Loucy (cell line): ENCODE measurements around the gene FSTL4.

Source experiments
- EZH2phosphoT487 ChIP-seq: fragments of 200-600 bp; IDR thresholded peaks from 2 replicates; pipeline ENCODE4 v1.6.1; 2018; ENCODE audit warnings: antibody characterized with exemption, mild to moderate bottlenecking, moderate library complexity, borderline replicate concordance
- TF ChIP-seq, protein P1 (sequence below): fragments of 200-600 bp; sonication (generic); conservative IDR thresholded peaks from 2 replicates; pipeline ENCODE4 v1.5.1; 2014; ENCODE audit warnings: mild to moderate bottlenecking, antibody characterized with exemption, low read length

DNA sequence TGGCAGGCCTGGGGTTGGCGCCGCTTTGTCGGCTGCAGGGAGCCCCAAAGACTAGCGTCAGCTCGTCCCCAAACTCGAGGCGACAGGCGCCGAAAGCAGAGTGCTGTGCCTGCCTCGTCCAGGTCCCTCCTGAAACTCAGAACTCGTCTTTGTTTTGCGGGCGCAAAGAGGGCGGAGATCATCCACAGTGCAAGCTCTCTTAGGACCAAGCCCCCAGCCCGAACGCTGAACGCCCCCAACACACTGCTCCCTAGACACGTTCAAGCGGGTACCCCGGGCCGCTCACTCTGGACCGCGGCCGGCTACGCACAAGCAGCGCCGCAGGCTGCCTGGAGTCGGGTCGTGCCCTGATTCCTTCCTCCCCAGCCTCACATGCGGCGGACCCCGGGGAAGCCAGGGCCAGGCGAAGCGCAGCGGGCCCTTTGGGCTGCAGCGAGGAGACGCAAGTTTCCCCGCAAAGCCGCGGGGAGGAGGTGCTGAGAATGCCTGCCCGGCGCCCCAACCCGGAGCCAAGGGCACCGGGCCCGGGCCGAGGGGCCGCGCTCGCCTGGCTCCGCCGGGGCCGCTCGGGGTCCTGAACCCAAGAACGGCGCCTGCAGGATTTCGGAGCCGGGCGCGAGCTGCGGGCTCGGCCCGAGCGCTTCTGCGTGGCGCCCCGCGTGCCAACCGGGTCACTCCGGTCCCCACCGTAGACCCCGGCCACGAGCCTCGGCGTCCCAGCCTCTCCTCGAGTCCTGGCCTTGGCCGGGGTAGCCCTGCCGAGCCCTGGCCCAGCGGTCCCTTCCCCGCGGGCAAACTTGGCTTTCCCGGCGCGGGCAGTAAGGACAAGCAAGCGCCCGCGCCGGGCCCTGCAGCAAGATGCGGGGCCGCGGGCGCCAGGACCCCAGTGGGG lies 738 bp downstream of the FSTL4 start:
- TF ChIP-seq, protein P1, sequence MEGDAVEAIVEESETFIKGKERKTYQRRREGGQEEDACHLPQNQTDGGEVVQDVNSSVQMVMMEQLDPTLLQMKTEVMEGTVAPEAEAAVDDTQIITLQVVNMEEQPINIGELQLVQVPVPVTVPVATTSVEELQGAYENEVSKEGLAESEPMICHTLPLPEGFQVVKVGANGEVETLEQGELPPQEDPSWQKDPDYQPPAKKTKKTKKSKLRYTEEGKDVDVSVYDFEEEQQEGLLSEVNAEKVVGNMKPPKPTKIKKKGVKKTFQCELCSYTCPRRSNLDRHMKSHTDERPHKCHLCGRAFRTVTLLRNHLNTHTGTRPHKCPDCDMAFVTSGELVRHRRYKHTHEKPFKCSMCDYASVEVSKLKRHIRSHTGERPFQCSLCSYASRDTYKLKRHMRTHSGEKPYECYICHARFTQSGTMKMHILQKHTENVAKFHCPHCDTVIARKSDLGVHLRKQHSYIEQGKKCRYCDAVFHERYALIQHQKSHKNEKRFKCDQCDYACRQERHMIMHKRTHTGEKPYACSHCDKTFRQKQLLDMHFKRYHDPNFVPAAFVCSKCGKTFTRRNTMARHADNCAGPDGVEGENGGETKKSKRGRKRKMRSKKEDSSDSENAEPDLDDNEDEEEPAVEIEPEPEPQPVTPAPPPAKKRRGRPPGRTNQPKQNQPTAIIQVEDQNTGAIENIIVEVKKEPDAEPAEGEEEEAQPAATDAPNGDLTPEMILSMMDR, result no peak
- no peak for TF ChIP-seq EZH2phosphoT487
